Measurements from ENCODE around the gene OR2AG2.

DNA sequence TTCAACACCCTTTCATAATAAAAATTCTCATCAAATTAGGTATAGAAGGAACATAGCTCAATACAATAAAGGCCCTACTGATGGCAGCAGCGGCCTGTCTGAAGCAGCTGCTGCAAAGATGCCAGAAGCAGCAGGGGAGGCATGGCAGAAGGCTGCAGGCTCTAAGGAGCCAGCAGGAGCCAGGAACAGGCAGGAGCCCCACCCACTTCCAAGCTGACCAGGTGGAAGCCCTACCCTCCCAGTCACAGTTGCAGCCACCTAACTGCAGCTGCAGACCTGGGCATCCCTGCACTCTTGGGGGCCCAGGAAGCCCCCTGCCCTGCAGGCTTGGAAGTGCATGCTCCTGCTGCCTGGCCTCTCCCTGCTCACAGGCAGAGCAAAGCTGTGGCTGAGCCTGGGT, 45.9 kb upstream of the OR2AG2 start:
- TF ChIP-seq, protein P1, sequence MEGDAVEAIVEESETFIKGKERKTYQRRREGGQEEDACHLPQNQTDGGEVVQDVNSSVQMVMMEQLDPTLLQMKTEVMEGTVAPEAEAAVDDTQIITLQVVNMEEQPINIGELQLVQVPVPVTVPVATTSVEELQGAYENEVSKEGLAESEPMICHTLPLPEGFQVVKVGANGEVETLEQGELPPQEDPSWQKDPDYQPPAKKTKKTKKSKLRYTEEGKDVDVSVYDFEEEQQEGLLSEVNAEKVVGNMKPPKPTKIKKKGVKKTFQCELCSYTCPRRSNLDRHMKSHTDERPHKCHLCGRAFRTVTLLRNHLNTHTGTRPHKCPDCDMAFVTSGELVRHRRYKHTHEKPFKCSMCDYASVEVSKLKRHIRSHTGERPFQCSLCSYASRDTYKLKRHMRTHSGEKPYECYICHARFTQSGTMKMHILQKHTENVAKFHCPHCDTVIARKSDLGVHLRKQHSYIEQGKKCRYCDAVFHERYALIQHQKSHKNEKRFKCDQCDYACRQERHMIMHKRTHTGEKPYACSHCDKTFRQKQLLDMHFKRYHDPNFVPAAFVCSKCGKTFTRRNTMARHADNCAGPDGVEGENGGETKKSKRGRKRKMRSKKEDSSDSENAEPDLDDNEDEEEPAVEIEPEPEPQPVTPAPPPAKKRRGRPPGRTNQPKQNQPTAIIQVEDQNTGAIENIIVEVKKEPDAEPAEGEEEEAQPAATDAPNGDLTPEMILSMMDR (IDR thresholded peaks at IDR 0.05), result no peak
- no peak for TF ChIP-seq POLR2A (IDR thresholded peaks at IDR 0.05)
